ENCODE measurements around the gene CEP95. TPM values are rescaled to one million over a fixed set of nuclear protein-coding genes. Genes with fewer than 3 reads are reported as not detected.

CEP95 gene
- total and polyA plus RNA-seq, 2 of the 13 experiments (the other 11 are each of a cell fraction or from before 2014, with no cell fraction given): 65.9 to 68.8 TPM

- H2AFZ ChIP-seq (ENCODE audit: low read length): no peak overlapping the region
- in situ Hi-C loops (cut with HindIII; ENCODE audit: extremely low pct_ligation_motif_present, low pct_unique_long_range_greater_than_20kb): no loop called here
- FAIRE-seq: no peak
- intact Hi-C loops (cut with micrococcal nuclease; ENCODE audit: unreplicated experiment): no loop called here
- H3K9me3 ChIP-seq (ENCODE audit: low read length): no peaks in the 10 kb centered on the region
- WGBS (ENCODE audit: low lambda C conversion rate): 95% methylated on average over 2 of the region's 2 CpGs
- peaks cover 6% of the 10 kb centered on the region for H3K79me2 ChIP-seq (ENCODE audit: insufficient read depth, low read length)
- no peak overlapping the region for H3K4me2 ChIP-seq (ENCODE audit: low read depth, low read length)
- H3K27ac ChIP-seq (ENCODE audit: extremely low read length, insufficient read depth, low read length): no peak overlapping the region
- H3K4me1 ChIP-seq (ENCODE audit: insufficient read depth, low read length): 0 out of 2 replicates have a peak, but pooled peaks cover 5% of the 10 kb centered on the region
- no peak for ATAC-seq
- POLR2A ChIA-PET: no interaction called here
- CTCF ChIA-PET (ENCODE audit: low intra/inter-chr PET ratio, low total read pairs): interaction anchor here (4.8 kb wide), 1 partner anchor 69 kb away, joined by 57 read pairs; no protein-coding TSS in a partner anchor
- H4K20me1 ChIP-seq (ENCODE audit: insufficient read depth, low read length): no peaks in the 10 kb centered on the region; the same call in 1 of the 2 replicates
- no peak overlapping the region for H3K4me3 ChIP-seq (replicated peaks in 1 of 3; ENCODE audit: insufficient read depth in 1 of 3, low read depth in 2 of 3, low read length in 3 of 3)
- peaks cover 13 to 55% of the 10 kb centered on the region in 2 experiments for H3K36me3 ChIP-seq (replicated peaks in 1 of 2; ENCODE audit: control insufficient read depth in 1 of 2, insufficient read depth in 2 of 2, low read length in 2 of 2)
- no peak overlapping the region for H3K9ac ChIP-seq (ENCODE audit: insufficient read depth, low read depth, low read length)
- no TSS peak for BruUV-seq (replicated peaks)
- no peak for DNase-seq (ENCODE audit: low spot score)
- no peaks in the 10 kb centered on the region for H3K27me3 ChIP-seq (ENCODE audit: control insufficient read depth in 1 of 2, insufficient read depth in 2 of 2, low read length in 2 of 2)
- TF ChIP-seq ZNF121 (CRISPR knock-in tag; IDR thresholded peaks at IDR 0.05) (peak; percentile 69), HBP1 (CRISPR knock-in tag; IDR thresholded peaks at IDR 0.05; ENCODE audit: low read depth) (no peak)
These were observed 18.5 kb upstream of the CEP95 start for GRCh38 chr17:64488301-64488700.

- Histone ChIP-seq H4K20me1 (ENCODE audit: insufficient read depth, low read length) (peaks cover 3% of the 10 kb centered on the region; the same call in 1 of the 2 replicates), H3K9me3 (ENCODE audit: low read length) (no peaks in the 10 kb centered on the region), H3K27ac (ENCODE audit: extremely low read length, insufficient read depth, low read length) (no peak overlapping the region), H3K36me3 (replicated peaks in 1 of 2; ENCODE audit: control insufficient read depth in 1 of 2, insufficient read depth in 2 of 2, low read length in 2 of 2) (peaks cover 10 to 32% of the 10 kb centered on the region in 2 experiments), H3K79me2 (ENCODE audit: insufficient read depth, low read length) (peaks cover 29% of the 10 kb centered on the region), H3K4me2 (ENCODE audit: low read depth, low read length) (no peak overlapping the region), H2AFZ (ENCODE audit: low read length) (no peak overlapping the region), H3K27me3 (ENCODE audit: control insufficient read depth in 1 of 2, insufficient read depth in 2 of 2, low read length in 2 of 2) (no peaks in the 10 kb centered on the region; a peak in 1 of 5 replicates), H3K9ac (ENCODE audit: insufficient read depth, low read depth, low read length) (no peak overlapping the region), H3K4me1 (ENCODE audit: insufficient read depth, low read length) (peaks cover 26% of the 10 kb centered on the region), H3K4me3 (replicated peaks in 1 of 3; ENCODE audit: insufficient read depth in 1 of 3, low read depth in 2 of 3, low read length in 3 of 3) (no peak overlapping the region)
- FAIRE-seq (peak; percentile 37), DNase-seq (ENCODE audit: low spot score) (peak; percentile 57), ATAC-seq (peak; percentile 63)
- in situ Hi-C loops (cut with HindIII; ENCODE audit: extremely low pct_ligation_motif_present, low pct_unique_long_range_greater_than_20kb): loop anchor here (5.0 to 10.0 kb wide), 2 partner anchors 69 to 186 kb away; no protein-coding TSS in a partner anchor
- 93% methylated on average over 13 of the region's 13 CpGs for WGBS (ENCODE audit: low lambda C conversion rate)
- no TSS peak for BruUV-seq (replicated peaks)
- intact Hi-C loops (cut with micrococcal nuclease; ENCODE audit: unreplicated experiment): loop anchor here (1.0 to 10.0 kb wide), 3 partner anchors 71 to 336 kb away; no protein-coding TSS in a partner anchor
- ChIA-PET CTCF (ENCODE audit: low intra/inter-chr PET ratio, low total read pairs) (interaction anchor here (1.2 to 4.8 kb wide), 4 partner anchors 72 to 184 kb away, joined by 4 to 57 read pairs (median 6); no protein-coding TSS in a partner anchor), POLR2A (interaction anchor here (1.0 to 2.7 kb wide), 3 partner anchors 10 to 71 kb away, joined by 3 to 23 read pairs (median 3); partner anchors contain the start of genes CEP95 and DDX5)
- TF ChIP-seq SOX5 (CRISPR knock-in tag; IDR thresholded peaks at IDR 0.05; ENCODE audit: borderline replicate concordance): no peak
- no peak for TF ChIP-seq ZNF460 (CRISPR knock-in tag; IDR thresholded peaks at IDR 0.05; ENCODE audit: borderline replicate concordance)
- no peak for TF ChIP-seq HOMEZ (CRISPR knock-in tag; IDR thresholded peaks at IDR 0.05; ENCODE audit: low read depth)
- peak; percentile 32; the same call in 1 of the 2 replicates for TF ChIP-seq RBFOX2 (IDR thresholded peaks at IDR 0.05; ENCODE audit: low read depth, low read length)
- no peak for TF ChIP-seq PLRG1 (conservative IDR thresholded peaks at IDR 0.05)
- TF ChIP-seq HDAC6 (IDR thresholded peaks at IDR 0.05; ENCODE audit: low read depth, low read length): no peak
These were observed 15.5 kb upstream of the CEP95 start for GRCh38 chr17:64491034-64491860.

Data from HepG2 (cell line).